Gastroesophageal sphincter (tissue), 3 donors: ENCODE data around the gene ABCG1.

ENCODE experiments used
- CTCF ChIP-seq, 4 experiments: fragments of 200-600 bp in 2 of 4; fragments of 450-650 bp in 2 of 4; sonication (generic) in 1 of 4; IDR thresholded peaks; one replicate each; pipeline ENCODE4 v1.5.1; 2017 to 2019; ENCODE audit warnings: antibody characterized with exemption in 4 of 4, mild to moderate bottlenecking in 2 of 4, moderate library complexity in 2 of 4
- EP300 ChIP-seq: sonication (generic); formaldehyde crosslinking; IDR thresholded peaks from one replicate; pipeline ENCODE4 v1.6.1; 2017; ENCODE audit warnings: antibody characterized with exemption, mild to moderate bottlenecking
- POLR2AphosphoS5 ChIP-seq: sonication (generic); formaldehyde crosslinking; IDR thresholded peaks from one replicate; pipeline ENCODE4 v1.6.1; 2017; ENCODE audit warnings: antibody characterized with exemption

GRCh38 chr21:42213082-42213774 lies 5.7 kb upstream of the ABCG1 start:
- no peak for TF ChIP-seq CTCF (IDR thresholded peaks at IDR 0.05)
- TF ChIP-seq POLR2AphosphoS5, result no peak
- TF ChIP-seq EP300, result no peak
